GM21390 (cell line): ENCODE data around the gene IL13RA1.
"Not testable (repeated sequence)": the region's sequence is repeated elsewhere in the genome, so short reads cannot be mapped to it uniquely, and the experiment has no call there.

Experiments used
- ATAC-seq: cut with Tn5 transposase; IDR thresholded peaks from one replicate; pipeline ENCODE4 v1.9.1; 2021; ENCODE audit not compliant: unreplicated experiment

The IL13RA1 gene

DNA sequence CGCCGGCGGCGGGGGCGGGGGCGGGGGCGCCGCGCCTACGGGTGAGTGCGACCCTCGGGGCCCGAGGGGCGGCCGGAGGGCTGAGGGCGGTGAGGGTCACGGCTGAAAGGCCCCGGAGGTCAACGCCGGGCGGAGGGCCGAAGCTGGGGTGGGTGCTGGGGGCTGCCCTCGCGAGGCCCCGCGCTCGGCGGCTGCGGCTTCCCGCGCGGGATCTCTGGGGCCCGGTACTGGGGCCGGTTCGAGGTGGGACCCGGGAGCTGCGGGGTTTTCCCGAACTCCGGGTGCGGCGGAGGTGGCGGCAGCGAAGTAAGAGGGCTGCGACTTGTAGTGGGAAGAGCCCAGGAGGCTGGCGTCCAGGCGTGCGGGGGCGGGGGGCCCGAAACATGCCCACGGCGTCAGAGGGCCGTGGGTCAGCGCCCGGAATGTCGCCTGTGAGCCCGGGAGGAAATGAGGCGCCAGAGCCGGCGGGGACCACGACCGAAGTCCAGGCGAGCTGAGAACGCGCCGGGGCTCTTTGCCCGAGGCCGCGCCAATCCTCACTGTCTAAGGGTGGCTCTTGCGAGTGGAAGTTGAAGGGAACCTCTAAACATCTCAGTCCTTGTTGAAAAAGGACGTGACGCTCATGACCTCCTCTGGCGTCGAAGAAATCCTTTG lies 407 bp downstream of the IL13RA1 start:
- ATAC-seq, result peak; percentile 3

- ATAC-seq, result no peak
Measured at GRCh38 chrX:118729042-118729652, 1.7 kb downstream of the IL13RA1 start.

DNA sequence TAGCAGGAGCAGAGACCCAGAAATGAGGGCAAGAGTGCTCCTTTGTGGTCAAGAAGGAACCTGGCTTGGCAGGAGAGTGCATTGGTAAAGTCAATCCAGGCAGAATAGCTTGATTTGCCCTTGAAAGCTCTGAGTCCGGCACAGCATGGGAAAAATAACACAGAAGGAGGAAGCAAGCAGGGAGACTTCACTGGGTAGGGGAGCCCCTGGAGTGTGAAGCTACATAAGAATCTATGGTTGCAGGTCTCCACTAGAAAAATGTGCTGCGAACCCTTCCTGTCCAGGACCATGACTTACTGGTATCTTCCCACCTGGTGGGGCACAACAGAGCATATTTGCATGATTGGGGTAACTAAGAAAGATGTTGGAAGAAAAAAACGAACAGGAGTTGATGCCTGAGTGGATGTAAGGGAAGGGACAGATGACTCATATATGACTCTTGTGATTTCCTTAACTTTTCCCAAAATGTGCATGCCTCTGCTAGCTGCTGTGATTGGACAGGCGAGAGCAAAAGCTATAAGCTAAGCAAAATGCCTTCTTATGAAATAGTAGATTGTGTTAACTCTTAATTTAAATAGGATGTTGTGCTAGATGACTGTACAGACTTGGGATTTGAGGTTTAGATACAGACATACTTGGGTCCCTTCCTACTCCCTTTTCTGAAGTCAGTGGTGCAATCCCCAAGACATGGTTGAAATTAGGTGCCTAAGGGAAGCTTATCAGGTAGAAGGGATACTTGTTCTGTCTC lies 3.3 kb downstream of the IL13RA1 start:
- ATAC-seq, result no peak

DNA sequence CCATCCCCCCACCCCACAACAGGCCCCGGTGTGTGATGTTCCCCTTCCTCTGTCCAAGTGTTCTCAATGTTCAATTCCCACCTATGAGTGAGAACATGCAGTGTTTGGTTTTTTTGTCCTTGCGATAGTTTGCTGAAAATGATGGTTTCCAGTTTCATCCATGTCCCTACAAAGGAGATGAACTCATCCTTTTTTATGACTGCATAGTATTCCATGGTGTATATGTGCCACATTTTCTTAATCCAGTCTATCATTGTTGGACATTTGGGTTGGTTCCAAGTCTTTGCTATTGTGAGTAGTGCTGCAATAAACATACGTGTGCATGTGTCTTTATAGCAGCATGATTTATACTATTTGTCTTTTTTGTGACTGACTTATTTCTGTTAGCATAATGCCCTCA lies 5.1 kb downstream of the IL13RA1 start:
- ATAC-seq, result not testable (repeated sequence)

GRCh38 chrX:118734909-118735308 lies 7.5 kb downstream of the IL13RA1 start:
- ATAC-seq, result peak; percentile 71

DNA sequence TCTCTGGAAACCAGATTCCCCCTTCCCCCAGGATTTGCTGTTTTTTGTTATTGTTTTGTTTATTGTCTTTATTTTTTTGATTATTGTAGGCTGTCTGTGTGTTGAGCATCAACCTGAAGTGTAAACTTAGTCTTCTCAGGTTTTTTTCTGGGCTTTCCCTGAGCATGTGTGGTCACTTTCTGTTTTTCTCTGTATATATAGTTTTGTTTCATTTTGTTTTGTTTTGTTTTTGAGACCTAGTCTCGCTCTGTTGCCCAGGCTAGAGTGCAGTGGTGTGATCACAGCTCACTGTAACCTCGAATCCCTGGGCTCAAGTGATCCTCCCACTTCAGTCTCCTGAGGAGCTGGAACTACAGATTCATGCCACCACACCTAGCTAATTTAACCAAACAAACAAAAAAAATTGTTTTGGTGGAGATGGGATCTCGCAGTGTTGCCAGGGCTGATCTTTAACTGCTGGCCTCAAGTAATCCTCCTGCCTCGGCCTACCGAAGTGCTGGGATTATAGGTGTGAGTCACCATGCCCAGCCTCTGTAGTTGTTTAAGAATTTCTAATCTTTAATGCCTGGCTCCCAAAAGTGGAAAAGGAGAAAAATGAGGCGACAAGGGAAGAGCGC lies 9.1 kb downstream of the IL13RA1 start:
- ATAC-seq, result peak; percentile 84

GRCh38 chrX:118739577-118739976 lies 12.2 kb downstream of the IL13RA1 start:
- no peak for ATAC-seq

DNA sequence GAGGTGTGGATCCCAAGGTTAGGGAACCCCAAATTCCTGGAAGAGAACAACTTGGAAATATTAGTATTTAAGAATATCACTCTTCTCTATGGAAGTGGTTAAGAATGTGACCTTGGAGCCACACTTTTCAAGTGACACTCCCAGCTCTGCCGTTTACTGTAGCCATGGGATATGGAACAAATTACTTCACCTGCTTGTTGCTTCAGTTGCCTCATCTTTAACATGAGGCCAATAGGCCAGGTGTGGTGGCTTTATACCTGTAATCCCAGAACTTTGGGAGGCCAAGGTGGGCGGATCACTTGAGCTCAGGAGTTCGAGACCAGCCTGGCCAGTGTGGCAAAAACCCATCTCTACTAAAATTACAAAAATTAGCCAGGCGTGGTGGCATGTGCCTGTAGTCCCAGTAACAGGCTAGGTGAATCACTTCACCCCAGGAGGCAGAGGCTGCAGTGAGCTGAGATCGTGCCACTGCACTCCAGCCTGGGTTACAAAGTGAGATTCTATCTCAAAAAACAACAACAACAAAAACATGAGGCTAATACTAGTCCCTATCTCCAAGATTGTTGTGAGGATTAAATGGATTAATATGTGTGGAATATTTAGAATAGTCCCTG lies 13.0 kb downstream of the IL13RA1 start:
- no peak for ATAC-seq

DNA sequence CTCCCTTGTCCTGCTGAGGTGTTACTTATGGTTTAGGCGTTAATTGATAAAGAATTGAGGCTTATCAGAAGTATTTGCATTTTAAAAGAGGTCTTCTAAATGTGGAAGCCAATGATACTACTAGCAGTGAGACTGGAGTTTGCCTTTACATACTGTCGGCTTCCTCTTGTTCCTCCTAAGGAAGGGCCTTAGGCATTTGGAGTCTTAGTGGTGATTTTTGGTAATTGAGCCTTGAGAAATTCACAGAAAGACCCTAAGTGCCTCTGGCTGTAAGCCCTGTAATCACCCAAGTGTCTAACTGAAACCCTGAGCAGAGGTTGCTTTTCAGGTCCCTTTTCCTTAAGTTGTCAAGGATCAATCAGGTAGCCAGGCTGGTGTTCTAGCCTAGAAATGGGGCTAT lies 14.8 kb downstream of the IL13RA1 start:
- ATAC-seq, result no peak

- no peak for ATAC-seq
Measured at GRCh38 chrX:118745570-118745969, 18.2 kb downstream of the IL13RA1 start.

- peak; percentile 88 for ATAC-seq
Measured at GRCh38 chrX:118751950-118752783, 24.8 kb downstream of the IL13RA1 start.

GRCh38 chrX:118755633-118756032 lies 28.2 kb downstream of the IL13RA1 start:
- ATAC-seq, result no peak

- ATAC-seq, result no peak
Measured at GRCh38 chrX:118756101-118756500, 28.7 kb downstream of the IL13RA1 start.

DNA sequence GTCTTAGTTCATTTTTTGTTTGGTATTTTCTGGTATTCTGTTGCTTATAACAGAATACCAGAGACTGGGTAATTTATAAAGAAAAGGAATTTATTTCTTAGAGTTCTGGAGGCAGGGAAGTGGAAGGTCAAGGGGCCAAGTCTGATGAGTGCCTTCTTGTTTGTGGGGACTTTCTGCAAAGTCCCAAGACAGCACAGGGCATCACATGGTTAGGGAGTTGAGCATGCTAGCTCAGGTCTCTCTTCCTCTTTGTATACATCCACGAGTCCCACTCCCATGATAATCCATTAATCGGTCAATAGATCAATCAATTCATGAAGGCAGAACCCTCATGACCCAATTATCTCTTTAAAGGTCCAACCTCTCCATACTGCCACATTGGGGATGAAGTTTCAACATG lies 31.1 kb downstream of the IL13RA1 start:
- ATAC-seq, result no peak

DNA sequence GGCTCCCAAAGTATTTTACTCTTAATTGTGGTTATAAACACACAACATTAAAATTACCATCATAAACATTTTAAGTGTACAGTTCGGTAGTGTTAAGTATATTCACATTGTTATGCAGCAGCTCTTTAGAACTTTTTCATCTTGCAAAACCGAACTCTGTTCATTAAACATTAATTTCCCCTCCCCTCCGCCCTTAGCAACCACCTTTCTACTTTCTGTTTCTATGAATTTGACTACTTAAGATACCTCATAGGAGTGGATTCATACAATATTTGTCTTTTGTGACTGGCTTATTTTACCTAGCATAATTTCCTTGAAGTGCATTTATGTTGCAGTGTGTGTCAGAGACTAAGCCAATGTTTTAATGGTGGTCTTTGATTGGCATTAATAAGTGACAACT lies 32.6 kb downstream of the IL13RA1 start:
- no peak for ATAC-seq

DNA sequence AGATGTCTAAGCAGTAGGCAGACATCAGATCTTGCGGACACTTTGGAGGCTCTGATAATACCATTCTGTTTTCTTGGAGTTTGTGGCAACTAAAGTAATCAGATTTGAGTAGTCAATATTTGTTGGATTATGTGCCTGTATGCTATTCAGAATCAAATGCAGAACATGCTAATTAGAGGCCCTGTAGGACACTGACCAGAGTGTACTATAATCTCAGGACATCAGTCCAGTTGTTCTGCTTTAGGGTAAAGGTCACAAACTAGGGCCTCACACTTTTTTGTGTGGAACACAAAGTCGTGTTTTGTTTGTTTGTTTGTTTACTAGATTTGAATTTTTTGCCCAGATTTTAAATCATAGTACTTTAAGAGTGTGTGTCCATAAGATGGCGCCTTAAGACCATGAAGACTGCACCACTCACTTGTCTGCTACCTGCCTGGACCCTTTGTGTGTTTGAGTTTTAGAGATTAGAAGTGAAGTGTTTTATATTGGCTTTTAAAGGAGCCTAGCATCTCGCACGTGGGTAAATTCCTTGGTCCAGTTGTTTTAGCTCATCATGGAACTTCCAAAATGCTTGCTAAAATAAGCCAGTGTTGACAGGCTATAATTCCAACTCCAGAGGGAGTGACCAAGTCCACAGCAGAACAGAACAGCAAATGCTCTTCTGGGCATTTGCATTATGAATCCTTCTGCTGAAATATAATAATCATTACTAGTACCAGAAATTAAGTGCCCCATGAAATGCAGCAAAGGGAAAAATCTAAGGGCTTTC lies 34.7 kb downstream of the IL13RA1 start:
- ATAC-seq, result no peak

GRCh38 chrX:118763489-118763888 lies 36.1 kb downstream of the IL13RA1 start:
- ATAC-seq, result no peak

DNA sequence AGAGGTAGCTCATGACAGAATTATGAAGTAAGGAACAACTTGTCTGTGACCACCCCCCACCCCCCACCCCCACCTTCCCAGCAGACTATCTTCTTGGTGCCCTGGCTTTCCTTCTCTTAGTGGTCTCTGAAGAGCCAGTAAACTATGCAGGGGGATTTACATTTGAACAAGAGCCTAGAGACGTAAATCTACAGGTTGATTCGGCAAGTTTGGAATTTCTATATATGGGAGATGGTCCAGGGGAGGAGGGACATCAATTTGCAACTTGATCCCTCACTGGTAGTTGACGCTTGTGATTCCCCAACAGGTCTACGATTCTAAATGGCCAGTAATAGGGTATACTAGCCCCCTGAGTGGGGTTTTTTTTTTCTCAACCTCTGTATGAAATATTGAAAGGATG lies 36.7 kb downstream of the IL13RA1 start:
- ATAC-seq, result no peak

GRCh38 chrX:118770133-118770760 lies 42.8 kb downstream of the IL13RA1 start:
- no peak for ATAC-seq
